ENCODE results near the gene RASA2. TPM values are rescaled to one million over a fixed set of nuclear protein-coding genes. Genes with fewer than 3 reads are reported as not detected.

The RASA2 gene
- total and polyA plus RNA-seq, 2 experiments from 2014 or later = 16.6 to 28.6 TPM

DNA sequence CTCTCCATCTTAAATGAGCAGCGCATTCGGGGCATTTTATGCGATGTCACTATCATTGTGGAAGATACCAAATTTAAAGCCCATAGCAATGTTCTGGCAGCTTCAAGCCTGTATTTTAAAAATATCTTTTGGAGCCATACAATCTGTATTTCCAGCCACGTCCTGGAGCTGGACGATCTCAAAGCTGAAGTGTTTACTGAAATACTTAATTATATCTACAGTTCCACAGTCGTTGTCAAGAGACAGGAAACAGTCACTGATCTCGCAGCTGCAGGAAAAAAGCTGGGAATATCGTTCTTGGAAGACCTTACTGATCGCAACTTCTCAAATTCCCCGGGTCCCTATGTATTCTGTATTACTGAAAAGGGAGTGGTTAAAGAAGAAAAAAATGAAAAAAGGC lies 44.4 kb upstream of the RASA2 start (continued):
- TF ChIP-seq, protein P1, sequence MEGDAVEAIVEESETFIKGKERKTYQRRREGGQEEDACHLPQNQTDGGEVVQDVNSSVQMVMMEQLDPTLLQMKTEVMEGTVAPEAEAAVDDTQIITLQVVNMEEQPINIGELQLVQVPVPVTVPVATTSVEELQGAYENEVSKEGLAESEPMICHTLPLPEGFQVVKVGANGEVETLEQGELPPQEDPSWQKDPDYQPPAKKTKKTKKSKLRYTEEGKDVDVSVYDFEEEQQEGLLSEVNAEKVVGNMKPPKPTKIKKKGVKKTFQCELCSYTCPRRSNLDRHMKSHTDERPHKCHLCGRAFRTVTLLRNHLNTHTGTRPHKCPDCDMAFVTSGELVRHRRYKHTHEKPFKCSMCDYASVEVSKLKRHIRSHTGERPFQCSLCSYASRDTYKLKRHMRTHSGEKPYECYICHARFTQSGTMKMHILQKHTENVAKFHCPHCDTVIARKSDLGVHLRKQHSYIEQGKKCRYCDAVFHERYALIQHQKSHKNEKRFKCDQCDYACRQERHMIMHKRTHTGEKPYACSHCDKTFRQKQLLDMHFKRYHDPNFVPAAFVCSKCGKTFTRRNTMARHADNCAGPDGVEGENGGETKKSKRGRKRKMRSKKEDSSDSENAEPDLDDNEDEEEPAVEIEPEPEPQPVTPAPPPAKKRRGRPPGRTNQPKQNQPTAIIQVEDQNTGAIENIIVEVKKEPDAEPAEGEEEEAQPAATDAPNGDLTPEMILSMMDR (conservative IDR thresholded peaks at IDR 0.05; ENCODE audit: low read depth in 2 of 2) = no peak
- TF ChIP-seq NANOG (IDR thresholded peaks at IDR 0.05; ENCODE audit: borderline replicate concordance) (no peak), CREB1 (CRISPR knock-in tag; IDR thresholded peaks at IDR 0.05; ENCODE audit: low read depth) (no peak)
- TF ChIP-seq, protein P2, sequence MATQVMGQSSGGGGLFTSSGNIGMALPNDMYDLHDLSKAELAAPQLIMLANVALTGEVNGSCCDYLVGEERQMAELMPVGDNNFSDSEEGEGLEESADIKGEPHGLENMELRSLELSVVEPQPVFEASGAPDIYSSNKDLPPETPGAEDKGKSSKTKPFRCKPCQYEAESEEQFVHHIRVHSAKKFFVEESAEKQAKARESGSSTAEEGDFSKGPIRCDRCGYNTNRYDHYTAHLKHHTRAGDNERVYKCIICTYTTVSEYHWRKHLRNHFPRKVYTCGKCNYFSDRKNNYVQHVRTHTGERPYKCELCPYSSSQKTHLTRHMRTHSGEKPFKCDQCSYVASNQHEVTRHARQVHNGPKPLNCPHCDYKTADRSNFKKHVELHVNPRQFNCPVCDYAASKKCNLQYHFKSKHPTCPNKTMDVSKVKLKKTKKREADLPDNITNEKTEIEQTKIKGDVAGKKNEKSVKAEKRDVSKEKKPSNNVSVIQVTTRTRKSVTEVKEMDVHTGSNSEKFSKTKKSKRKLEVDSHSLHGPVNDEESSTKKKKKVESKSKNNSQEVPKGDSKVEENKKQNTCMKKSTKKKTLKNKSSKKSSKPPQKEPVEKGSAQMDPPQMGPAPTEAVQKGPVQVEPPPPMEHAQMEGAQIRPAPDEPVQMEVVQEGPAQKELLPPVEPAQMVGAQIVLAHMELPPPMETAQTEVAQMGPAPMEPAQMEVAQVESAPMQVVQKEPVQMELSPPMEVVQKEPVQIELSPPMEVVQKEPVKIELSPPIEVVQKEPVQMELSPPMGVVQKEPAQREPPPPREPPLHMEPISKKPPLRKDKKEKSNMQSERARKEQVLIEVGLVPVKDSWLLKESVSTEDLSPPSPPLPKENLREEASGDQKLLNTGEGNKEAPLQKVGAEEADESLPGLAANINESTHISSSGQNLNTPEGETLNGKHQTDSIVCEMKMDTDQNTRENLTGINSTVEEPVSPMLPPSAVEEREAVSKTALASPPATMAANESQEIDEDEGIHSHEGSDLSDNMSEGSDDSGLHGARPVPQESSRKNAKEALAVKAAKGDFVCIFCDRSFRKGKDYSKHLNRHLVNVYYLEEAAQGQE (IDR thresholded peaks at IDR 0.05; ENCODE audit: unreplicated experiment) = no peak

DNA sequence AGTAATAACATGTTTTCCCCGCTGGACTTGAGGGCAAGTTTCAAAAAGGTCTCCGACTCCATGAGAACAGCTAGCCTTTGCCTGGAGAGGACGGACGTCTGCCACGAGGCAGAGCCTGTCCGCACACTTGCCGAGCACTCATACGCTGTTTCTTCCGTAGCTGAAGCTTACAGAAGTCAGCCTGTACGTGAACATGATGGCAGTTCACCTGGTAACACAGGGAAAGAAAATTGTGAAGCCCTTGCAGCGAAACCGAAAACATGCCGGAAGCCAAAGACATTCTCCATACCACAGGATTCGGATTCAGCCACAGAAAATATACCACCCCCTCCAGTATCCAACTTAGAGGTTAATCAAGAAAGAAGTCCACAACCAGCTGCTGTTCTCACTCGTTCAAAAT lies 43.9 kb upstream of the RASA2 start:
- DNase-seq (ENCODE audit: low spot score) (no peak), ATAC-seq (no peak)
- Histone ChIP-seq H3K36me3 (ENCODE audit: insufficient read depth) (no peaks in the 10 kb centered on the region), H3F3A (replicated peaks; ENCODE audit: low read depth) (no peaks in the 10 kb centered on the region), H4K20me1 (replicated peaks; ENCODE audit: insufficient read depth) (no peaks in the 10 kb centered on the region), H3K4me2 (no peak overlapping the region), H3K4me1 (ENCODE audit: insufficient read depth) (no peaks in the 10 kb centered on the region; the same call in 1 of the 2 replicates), H3K4me3 (no peak overlapping the region), H2AFZ (no peak overlapping the region), H3K27me3 (ENCODE audit: insufficient read depth) (no peaks in the 10 kb centered on the region), H3K79me2 (replicated peaks; ENCODE audit: insufficient read depth) (no peaks in the 10 kb centered on the region), H3K27ac (ENCODE audit: low read depth) (no peak overlapping the region), H3K9me2 (ENCODE audit: insufficient read depth) (no peaks in the 10 kb centered on the region)
- Mint-ChIP-seq H3K36me3 (ENCODE audit: low read depth) (no peaks in the 10 kb centered on the region), H3K4me3 (no peak overlapping the region), H3K4me1 (peaks cover 8% of the 10 kb centered on the region; the same call in 2 of the 3 replicates), H3K27ac (no peak overlapping the region), H3K9me3 (no peaks in the 10 kb centered on the region), H3K27me3 (ENCODE audit: insufficient read depth, low read depth, poor library complexity) (no peaks in the 10 kb centered on the region)
- TF ChIP-seq POLR2AphosphoS5 (IDR thresholded peaks at IDR 0.05; ENCODE audit: low read depth) (no peak), STAT1 (IDR thresholded peaks at IDR 0.05; ENCODE audit: unreplicated experiment) (no peak)
- TF ChIP-seq, protein P2 (IDR thresholded peaks at IDR 0.05; ENCODE audit: unreplicated experiment) = no peak
- TF ChIP-seq, protein P3, sequence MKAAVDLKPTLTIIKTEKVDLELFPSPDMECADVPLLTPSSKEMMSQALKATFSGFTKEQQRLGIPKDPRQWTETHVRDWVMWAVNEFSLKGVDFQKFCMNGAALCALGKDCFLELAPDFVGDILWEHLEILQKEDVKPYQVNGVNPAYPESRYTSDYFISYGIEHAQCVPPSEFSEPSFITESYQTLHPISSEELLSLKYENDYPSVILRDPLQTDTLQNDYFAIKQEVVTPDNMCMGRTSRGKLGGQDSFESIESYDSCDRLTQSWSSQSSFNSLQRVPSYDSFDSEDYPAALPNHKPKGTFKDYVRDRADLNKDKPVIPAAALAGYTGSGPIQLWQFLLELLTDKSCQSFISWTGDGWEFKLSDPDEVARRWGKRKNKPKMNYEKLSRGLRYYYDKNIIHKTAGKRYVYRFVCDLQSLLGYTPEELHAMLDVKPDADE (IDR thresholded peaks at IDR 0.05) = no peak
- TF ChIP-seq, protein P4, sequence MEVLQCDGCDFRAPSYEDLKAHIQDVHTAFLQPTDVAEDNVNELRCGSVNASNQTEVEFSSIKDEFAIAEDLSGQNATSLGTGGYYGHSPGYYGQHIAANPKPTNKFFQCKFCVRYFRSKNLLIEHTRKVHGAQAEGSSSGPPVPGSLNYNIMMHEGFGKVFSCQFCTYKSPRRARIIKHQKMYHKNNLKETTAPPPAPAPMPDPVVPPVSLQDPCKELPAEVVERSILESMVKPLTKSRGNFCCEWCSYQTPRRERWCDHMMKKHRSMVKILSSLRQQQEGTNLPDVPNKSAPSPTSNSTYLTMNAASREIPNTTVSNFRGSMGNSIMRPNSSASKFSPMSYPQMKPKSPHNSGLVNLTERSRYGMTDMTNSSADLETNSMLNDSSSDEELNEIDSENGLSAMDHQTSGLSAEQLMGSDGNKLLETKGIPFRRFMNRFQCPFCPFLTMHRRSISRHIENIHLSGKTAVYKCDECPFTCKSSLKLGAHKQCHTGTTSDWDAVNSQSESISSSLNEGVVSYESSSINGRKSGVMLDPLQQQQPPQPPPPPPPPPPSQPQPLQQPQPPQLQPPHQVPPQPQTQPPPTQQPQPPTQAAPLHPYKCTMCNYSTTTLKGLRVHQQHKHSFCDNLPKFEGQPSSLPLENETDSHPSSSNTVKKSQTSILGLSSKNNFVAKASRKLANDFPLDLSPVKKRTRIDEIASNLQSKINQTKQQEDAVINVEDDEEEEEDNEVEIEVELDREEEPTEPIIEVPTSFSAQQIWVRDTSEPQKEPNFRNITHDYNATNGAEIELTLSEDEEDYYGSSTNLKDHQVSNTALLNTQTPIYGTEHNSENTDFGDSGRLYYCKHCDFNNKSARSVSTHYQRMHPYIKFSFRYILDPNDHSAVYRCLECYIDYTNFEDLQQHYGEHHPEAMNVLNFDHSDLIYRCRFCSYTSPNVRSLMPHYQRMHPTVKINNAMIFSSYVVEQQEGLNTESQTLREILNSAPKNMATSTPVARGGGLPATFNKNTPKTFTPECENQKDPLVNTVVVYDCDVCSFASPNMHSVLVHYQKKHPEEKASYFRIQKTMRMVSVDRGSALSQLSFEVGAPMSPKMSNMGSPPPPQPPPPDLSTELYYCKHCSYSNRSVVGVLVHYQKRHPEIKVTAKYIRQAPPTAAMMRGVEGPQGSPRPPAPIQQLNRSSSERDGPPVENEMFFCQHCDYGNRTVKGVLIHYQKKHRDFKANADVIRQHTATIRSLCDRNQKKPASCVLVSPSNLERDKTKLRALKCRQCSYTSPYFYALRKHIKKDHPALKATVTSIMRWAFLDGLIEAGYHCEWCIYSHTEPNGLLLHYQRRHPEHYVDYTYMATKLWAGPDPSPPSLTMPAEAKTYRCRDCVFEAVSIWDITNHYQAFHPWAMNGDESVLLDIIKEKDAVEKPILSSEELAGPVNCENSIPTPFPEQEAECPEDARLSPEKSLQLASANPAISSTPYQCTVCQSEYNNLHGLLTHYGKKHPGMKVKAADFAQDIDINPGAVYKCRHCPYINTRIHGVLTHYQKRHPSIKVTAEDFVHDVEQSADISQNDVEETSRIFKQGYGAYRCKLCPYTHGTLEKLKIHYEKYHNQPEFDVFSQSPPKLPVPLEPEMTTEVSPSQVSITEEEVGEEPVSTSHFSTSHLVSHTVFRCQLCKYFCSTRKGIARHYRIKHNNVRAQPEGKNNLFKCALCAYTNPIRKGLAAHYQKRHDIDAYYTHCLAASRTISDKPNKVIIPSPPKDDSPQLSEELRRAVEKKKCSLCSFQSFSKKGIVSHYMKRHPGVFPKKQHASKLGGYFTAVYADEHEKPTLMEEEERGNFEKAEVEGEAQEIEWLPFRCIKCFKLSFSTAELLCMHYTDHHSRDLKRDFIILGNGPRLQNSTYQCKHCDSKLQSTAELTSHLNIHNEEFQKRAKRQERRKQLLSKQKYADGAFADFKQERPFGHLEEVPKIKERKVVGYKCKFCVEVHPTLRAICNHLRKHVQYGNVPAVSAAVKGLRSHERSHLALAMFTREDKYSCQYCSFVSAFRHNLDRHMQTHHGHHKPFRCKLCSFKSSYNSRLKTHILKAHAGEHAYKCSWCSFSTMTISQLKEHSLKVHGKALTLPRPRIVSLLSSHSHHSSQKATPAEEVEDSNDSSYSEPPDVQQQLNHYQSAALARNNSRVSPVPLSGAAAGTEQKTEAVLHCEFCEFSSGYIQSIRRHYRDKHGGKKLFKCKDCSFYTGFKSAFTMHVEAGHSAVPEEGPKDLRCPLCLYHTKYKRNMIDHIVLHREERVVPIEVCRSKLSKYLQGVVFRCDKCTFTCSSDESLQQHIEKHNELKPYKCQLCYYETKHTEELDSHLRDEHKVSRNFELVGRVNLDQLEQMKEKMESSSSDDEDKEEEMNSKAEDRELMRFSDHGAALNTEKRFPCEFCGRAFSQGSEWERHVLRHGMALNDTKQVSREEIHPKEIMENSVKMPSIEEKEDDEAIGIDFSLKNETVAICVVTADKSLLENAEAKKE (CRISPR knock-in tag; IDR thresholded peaks at IDR 0.05) = no peak

All from GM23338 (cell line).